NB4 (cell line): ENCODE data around the gene VTN.

Experiments
- POLR2A ChIP-seq: IDR thresholded peaks from 2 replicates; pipeline ENCODE4 v1.6.1; 2011; ENCODE audit warnings: mild to moderate bottlenecking; ENCODE audit not compliant: insufficient read length; ENCODE audit errors: extremely low read depth
- TF ChIP-seq, protein P1 (sequence below): IDR thresholded peaks from one replicate; pipeline ENCODE4 v1.5.1; 2012; ENCODE audit warnings: low read depth, low read length

DNA sequence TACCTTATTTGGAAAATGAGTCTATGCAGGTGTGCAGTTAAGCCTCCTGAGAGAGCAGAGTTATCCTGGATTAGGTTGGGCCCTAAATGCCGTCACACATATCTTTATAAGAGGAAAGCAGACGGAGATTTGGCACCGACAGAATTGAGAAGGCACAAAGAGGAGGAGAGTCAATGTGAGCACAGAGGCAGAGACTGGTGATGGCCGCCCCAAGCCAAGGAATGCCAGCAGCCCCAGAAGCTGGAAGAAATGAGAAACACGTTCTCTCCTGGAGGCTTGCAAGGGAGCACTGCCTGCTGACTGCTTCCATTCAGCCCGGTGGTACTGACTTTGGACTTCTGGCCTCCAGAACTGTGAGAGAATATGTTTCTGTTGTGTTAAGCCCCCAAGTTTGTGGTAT is 32.7 kb upstream of the VTN start:
- no peak for TF ChIP-seq POLR2A
- TF ChIP-seq, protein P1, sequence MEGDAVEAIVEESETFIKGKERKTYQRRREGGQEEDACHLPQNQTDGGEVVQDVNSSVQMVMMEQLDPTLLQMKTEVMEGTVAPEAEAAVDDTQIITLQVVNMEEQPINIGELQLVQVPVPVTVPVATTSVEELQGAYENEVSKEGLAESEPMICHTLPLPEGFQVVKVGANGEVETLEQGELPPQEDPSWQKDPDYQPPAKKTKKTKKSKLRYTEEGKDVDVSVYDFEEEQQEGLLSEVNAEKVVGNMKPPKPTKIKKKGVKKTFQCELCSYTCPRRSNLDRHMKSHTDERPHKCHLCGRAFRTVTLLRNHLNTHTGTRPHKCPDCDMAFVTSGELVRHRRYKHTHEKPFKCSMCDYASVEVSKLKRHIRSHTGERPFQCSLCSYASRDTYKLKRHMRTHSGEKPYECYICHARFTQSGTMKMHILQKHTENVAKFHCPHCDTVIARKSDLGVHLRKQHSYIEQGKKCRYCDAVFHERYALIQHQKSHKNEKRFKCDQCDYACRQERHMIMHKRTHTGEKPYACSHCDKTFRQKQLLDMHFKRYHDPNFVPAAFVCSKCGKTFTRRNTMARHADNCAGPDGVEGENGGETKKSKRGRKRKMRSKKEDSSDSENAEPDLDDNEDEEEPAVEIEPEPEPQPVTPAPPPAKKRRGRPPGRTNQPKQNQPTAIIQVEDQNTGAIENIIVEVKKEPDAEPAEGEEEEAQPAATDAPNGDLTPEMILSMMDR = no peak
